ENCODE results near the gene ACP7.
"Not testable (repeated sequence)": the region's sequence is repeated elsewhere in the genome, so short reads cannot be mapped to it uniquely, and the experiment has no call there.

DNA sequence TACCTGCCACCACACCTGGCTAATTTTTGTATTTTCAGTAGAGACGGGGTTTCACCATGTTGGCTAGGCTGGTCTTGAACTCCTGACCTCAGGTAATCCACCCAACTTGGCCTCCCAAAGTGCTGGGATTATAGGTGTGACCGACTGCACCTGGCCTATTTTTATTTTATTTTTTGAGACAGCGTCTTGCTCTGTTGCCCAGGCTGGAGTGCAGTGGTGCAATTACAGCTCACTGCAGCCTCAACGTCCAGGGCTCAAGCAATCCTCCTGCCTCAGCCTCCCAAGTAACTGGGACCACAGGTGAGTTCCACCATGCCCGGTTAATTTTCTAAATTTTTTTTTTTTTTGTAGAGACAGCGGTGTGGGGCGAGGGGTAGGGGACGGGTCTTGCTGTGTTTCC is 32.9 kb downstream of the ACP7 start:
- TF ChIP-seq, protein P1, sequence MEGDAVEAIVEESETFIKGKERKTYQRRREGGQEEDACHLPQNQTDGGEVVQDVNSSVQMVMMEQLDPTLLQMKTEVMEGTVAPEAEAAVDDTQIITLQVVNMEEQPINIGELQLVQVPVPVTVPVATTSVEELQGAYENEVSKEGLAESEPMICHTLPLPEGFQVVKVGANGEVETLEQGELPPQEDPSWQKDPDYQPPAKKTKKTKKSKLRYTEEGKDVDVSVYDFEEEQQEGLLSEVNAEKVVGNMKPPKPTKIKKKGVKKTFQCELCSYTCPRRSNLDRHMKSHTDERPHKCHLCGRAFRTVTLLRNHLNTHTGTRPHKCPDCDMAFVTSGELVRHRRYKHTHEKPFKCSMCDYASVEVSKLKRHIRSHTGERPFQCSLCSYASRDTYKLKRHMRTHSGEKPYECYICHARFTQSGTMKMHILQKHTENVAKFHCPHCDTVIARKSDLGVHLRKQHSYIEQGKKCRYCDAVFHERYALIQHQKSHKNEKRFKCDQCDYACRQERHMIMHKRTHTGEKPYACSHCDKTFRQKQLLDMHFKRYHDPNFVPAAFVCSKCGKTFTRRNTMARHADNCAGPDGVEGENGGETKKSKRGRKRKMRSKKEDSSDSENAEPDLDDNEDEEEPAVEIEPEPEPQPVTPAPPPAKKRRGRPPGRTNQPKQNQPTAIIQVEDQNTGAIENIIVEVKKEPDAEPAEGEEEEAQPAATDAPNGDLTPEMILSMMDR (IDR thresholded peaks at IDR 0.05): not testable (repeated sequence)
- TF ChIP-seq ZNF232 (CRISPR knock-in tag; IDR thresholded peaks at IDR 0.05); FOXP1 (CRISPR knock-in tag; IDR thresholded peaks at IDR 0.05; ENCODE audit: borderline replicate concordance); ESRRA (CRISPR knock-in tag; IDR thresholded peaks at IDR 0.05; ENCODE audit: borderline replicate concordance); MXD4 (CRISPR knock-in tag; IDR thresholded peaks at IDR 0.05; ENCODE audit: borderline replicate concordance); RELA (CRISPR knock-in tag; IDR thresholded peaks at IDR 0.05; ENCODE audit: borderline replicate concordance): not testable (repeated sequence)
- TF ChIP-seq, protein P2, sequence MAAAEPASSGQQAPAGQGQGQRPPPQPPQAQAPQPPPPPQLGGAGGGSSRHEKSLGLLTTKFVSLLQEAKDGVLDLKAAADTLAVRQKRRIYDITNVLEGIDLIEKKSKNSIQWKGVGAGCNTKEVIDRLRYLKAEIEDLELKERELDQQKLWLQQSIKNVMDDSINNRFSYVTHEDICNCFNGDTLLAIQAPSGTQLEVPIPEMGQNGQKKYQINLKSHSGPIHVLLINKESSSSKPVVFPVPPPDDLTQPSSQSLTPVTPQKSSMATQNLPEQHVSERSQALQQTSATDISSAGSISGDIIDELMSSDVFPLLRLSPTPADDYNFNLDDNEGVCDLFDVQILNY (CRISPR knock-in tag; IDR thresholded peaks at IDR 0.05): not testable (repeated sequence)
- TF ChIP-seq, protein P3, sequence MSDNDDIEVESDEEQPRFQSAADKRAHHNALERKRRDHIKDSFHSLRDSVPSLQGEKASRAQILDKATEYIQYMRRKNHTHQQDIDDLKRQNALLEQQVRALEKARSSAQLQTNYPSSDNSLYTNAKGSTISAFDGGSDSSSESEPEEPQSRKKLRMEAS (CRISPR knock-in tag; IDR thresholded peaks at IDR 0.05): not testable (repeated sequence)
- TF ChIP-seq, protein P4, sequence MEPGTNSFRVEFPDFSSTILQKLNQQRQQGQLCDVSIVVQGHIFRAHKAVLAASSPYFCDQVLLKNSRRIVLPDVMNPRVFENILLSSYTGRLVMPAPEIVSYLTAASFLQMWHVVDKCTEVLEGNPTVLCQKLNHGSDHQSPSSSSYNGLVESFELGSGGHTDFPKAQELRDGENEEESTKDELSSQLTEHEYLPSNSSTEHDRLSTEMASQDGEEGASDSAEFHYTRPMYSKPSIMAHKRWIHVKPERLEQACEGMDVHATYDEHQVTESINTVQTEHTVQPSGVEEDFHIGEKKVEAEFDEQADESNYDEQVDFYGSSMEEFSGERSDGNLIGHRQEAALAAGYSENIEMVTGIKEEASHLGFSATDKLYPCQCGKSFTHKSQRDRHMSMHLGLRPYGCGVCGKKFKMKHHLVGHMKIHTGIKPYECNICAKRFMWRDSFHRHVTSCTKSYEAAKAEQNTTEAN (CRISPR knock-in tag; IDR thresholded peaks at IDR 0.05): not testable (repeated sequence)
